22Rv1 (cell line): ENCODE data around the gene TIMM22.

Experiments
- CTCF ChIP-seq: fragments of 450-650 bp; IDR thresholded peaks from 2 replicates; pipeline ENCODE4 v1.5.1; 2017; ENCODE audit warnings: mild to moderate bottlenecking
- ZFX ChIP-seq: fragments of 450-650 bp; IDR thresholded peaks from 2 replicates; pipeline ENCODE4 v1.6.1; 2017; ENCODE audit warnings: antibody characterized with exemption, borderline replicate concordance

DNA sequence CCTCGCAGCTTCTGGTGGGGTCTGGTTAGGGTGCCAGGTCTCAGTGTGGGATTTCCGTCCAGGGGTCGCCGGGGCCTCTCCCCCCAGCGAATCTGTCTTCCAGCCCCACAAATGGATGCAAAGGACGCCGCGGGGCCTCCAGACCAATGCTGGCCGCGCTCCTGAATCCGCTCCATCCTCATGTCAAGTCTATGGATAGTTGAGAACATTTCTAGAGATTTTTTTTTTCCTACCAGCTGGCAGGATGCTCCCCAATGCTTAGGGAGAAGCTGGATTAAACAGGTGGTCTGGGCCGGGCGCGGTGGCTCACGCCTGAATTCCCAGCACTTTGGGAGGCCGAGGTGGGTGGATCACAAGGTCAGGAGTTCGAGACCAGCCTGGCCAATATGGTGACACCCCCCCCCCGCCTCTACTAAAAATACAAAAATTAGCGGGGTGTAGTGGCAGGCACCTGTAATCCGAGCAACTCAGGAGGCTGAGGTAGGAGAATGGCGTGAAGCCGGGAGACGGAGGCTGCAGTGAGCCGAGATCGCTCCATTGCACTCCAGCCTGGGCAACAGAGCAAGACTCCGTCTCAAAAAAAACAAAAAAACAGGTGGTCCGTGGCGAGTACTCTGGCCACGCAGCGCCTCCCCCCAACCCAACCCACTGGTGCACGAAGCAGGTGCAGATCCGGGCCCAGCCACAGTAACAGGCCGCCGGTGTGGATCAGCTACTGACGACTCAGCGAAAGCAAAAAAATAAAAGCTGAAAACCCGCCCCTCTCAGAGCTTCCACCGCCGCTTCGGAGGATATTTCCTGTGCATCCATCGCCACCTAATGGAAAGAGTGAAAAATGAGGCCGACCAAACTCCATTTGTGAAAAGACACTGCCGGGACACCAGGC, 16.3 kb upstream of the TIMM22 start:
- TF ChIP-seq CTCF: peak; percentile 79
- TF ChIP-seq ZFX: no peak
